Measurements from ENCODE around the gene CEBPA. TPM values are rescaled to one million over a fixed set of nuclear protein-coding genes. Genes with fewer than 3 reads are reported as not detected.
"Not testable (repeated sequence)": the region's sequence is repeated elsewhere in the genome, so short reads cannot be mapped to it uniquely, and the experiment has no call there.

The CEBPA gene
- total and polyA plus RNA-seq, 3 donors from 2014 or later = 3.5 to 5.0 (median 4.7) TPM

GRCh38 chr19:33298146-33298911 lies 4.0 kb downstream of the CEBPA start:
- no peak for DNase-seq
- H3K27ac ChIP-seq = no peak overlapping the region
- 86 to 87% methylated on average over 17 to 25 of the region's 25 CpGs for WGBS, 2 donors
- no peak overlapping the region for H3K4me3 ChIP-seq
- intact Hi-C loops (cut with DNase I; ENCODE audit: low total_unique reads) = no loop called here
- H3K27me3 ChIP-seq = no peaks in the 10 kb centered on the region
- H3K4me1 ChIP-seq = peaks cover 8% of the 10 kb centered on the region
- TF ChIP-seq POLR2A (IDR thresholded peaks at IDR 0.05) = no peak
- TF ChIP-seq, protein P1, sequence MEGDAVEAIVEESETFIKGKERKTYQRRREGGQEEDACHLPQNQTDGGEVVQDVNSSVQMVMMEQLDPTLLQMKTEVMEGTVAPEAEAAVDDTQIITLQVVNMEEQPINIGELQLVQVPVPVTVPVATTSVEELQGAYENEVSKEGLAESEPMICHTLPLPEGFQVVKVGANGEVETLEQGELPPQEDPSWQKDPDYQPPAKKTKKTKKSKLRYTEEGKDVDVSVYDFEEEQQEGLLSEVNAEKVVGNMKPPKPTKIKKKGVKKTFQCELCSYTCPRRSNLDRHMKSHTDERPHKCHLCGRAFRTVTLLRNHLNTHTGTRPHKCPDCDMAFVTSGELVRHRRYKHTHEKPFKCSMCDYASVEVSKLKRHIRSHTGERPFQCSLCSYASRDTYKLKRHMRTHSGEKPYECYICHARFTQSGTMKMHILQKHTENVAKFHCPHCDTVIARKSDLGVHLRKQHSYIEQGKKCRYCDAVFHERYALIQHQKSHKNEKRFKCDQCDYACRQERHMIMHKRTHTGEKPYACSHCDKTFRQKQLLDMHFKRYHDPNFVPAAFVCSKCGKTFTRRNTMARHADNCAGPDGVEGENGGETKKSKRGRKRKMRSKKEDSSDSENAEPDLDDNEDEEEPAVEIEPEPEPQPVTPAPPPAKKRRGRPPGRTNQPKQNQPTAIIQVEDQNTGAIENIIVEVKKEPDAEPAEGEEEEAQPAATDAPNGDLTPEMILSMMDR (IDR thresholded peaks at IDR 0.05) = no peak
- H3K9me3 ChIP-seq = no peaks in the 10 kb centered on the region
- no peaks in the 10 kb centered on the region for H3K36me3 ChIP-seq (ENCODE audit: low read depth, missing control alignments)

DNA sequence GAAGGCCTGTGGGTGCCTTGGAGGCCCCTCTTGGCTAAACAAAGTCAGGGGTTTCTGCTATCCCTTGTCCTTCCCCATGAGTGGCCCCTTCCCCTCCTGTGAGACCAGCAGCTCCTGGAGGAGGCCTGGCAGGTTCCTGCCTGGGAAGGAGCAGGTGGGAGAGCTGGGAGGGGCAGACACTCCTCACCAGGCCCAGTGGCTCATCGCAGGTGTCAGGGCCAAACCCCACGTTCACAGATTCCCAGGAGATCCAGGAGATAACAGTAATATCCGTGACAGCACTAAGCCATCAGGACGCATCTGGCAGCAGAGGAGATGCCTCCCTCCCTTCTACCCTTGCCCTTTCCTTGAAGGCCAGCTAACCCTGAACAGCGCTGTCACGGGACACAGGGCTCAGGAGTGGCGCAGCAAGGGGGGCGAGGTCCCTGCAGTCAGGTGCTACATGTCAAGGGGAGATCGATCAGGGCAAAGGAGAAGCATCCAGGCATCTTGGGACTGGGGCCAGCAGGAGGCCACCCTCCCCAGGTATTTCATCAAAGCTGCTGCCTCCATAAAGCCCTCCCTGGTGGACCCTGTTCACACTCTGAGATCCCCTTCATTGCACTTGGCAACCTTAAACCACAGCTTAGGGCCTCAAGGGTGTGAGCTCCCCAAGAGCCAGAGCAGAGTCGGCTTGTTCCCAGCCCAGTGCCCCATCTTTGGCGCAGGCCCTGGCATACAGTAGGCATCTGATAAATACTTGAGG lies 4.8 kb downstream of the CEBPA start:
- no peaks in the 10 kb centered on the region for H3K36me3 ChIP-seq (ENCODE audit: low read depth, missing control alignments)
- no peak for DNase-seq
- no peak for TF ChIP-seq POLR2A (IDR thresholded peaks at IDR 0.05)
- TF ChIP-seq, protein P1 (IDR thresholded peaks at IDR 0.05) = no peak
- no peaks in the 10 kb centered on the region for H3K27me3 ChIP-seq
- H3K4me1 ChIP-seq = peaks cover 8% of the 10 kb centered on the region
- WGBS, 2 donors = 89 to 90% methylated on average over 9 to 11 of the region's 11 CpGs
- intact Hi-C loops (cut with DNase I; ENCODE audit: low total_unique reads) = no loop called here
- H3K9me3 ChIP-seq = no peaks in the 10 kb centered on the region
- no peak overlapping the region for H3K27ac ChIP-seq
- no peak overlapping the region for H3K4me3 ChIP-seq

- H3K4me3 ChIP-seq = no peak overlapping the region
- peaks cover 8% of the 10 kb centered on the region for H3K4me1 ChIP-seq
- no peaks in the 10 kb centered on the region for H3K27me3 ChIP-seq
- intact Hi-C loops (cut with DNase I; ENCODE audit: low total_unique reads) = no loop called here
- H3K9me3 ChIP-seq = no peaks in the 10 kb centered on the region
- no peaks in the 10 kb centered on the region for H3K36me3 ChIP-seq (ENCODE audit: low read depth, missing control alignments)
- no peak overlapping the region for H3K27ac ChIP-seq
- no peak for DNase-seq
- TF ChIP-seq, protein P1 (IDR thresholded peaks at IDR 0.05) = no peak
- no peak for TF ChIP-seq POLR2A (IDR thresholded peaks at IDR 0.05)
- 67 to 78% methylated on average over 6 to 14 of the region's 14 CpGs for WGBS, 2 donors
These were observed 5.8 kb downstream of the CEBPA start for GRCh38 chr19:33296488-33296971.

GRCh38 chr19:33295621-33296487 lies 6.5 kb downstream of the CEBPA start:
- H3K9me3 ChIP-seq = no peaks in the 10 kb centered on the region
- H3K27me3 ChIP-seq = no peaks in the 10 kb centered on the region
- TF ChIP-seq, protein P1 (IDR thresholded peaks at IDR 0.05) = no peak
- TF ChIP-seq POLR2A (IDR thresholded peaks at IDR 0.05) = no peak
- no peak overlapping the region for H3K4me3 ChIP-seq
- intact Hi-C loops (cut with DNase I; ENCODE audit: low total_unique reads) = no loop called here
- 87% methylated on average over 12 of the region's 12 CpGs for WGBS, 2 donors
- peaks cover 3% of the 10 kb centered on the region for H3K4me1 ChIP-seq
- no peak overlapping the region for H3K27ac ChIP-seq
- no peak for DNase-seq
- no peaks in the 10 kb centered on the region for H3K36me3 ChIP-seq (ENCODE audit: low read depth, missing control alignments)

DNA sequence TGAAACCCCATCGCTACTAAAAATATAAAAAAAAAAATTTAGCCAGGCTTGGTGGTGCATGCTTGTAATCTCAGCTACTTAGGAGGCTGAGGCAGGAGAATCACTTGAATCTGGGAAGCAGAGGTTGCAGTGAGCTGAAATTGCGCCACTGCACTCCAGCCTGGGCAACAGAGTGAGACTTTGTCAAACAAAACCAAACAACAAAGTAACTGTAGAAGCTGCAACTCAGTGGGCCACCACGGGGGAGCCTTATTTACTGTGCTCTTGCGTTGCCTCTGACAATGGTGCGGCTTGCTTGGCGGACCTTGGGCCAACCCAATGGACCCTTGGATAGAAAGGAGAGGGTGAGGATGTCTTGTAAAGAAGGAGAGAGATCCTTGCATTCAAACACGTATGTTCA lies 7.3 kb downstream of the CEBPA start:
- H3K4me3 ChIP-seq; H3K27me3 ChIP-seq; H3K9me3 ChIP-seq; H3K36me3 ChIP-seq (ENCODE audit: low read depth, missing control alignments); intact Hi-C loops (cut with DNase I; ENCODE audit: low total_unique reads); DNase-seq; H3K27ac ChIP-seq; H3K4me1 ChIP-seq: not testable (repeated sequence)
- 89 to 91% methylated on average over 7 of the region's 7 CpGs for WGBS, 2 donors
